Lung (tissue), 12 donors: ENCODE data around the gene COX7A2L. TPM values are rescaled to one million over a fixed set of nuclear protein-coding genes. Genes with fewer than 3 reads are reported as not detected.
"Not testable (repeated sequence)": the region's sequence is repeated elsewhere in the genome, so short reads cannot be mapped to it uniquely, and the experiment has no call there.

Source experiments
- ATAC-seq: fragments of 200-7000 bp; cut with Tn5 transposase; one replicate; pipeline ENCODE4 v1.9.1; 2020; ENCODE audit warnings: moderate number of reproducible peaks; ENCODE audit not compliant: insufficient read depth, low FRiP score
- DNase-seq, 3 donors: peaks; one replicate each; pipeline ENCODE4 v3.0.0-alpha.2; 2013 to 2017
- H3K27ac ChIP-seq, 2 donors: one replicate each; pipeline ENCODE4 v1.5.1; 2013; ENCODE audit warnings: mild to moderate bottlenecking in 2 of 2, moderate library complexity in 2 of 2, control low read depth in 1 of 2, inconsistent platforms in 1 of 2, low read depth in 1 of 2, low read length in 1 of 2
- H3K27me3 ChIP-seq, 3 donors: one replicate each; pipeline ENCODE4 v1.5.1; 2013; ENCODE audit warnings: low read length in 2 of 3; ENCODE audit not compliant: control insufficient read depth in 3 of 3, insufficient read depth in 3 of 3
- H3K36me3 ChIP-seq, 4 donors: one replicate each; pipeline ENCODE4 v1.5.1; 2013; ENCODE audit warnings: low read length in 4 of 4, mild to moderate bottlenecking in 1 of 4, moderate library complexity in 1 of 4; ENCODE audit not compliant: control insufficient read depth in 4 of 4, insufficient read depth in 4 of 4
- H3K4me1 ChIP-seq, 5 donors: one replicate each; pipeline ENCODE4 v1.5.1; 2013; ENCODE audit warnings: low read length in 5 of 5, mild to moderate bottlenecking in 2 of 5, moderate library complexity in 1 of 5; ENCODE audit not compliant: control insufficient read depth in 5 of 5, insufficient read depth in 5 of 5
- H3K4me3 ChIP-seq: one replicate; pipeline ENCODE4 v1.5.1; 2013; ENCODE audit warnings: mild to moderate bottlenecking, control low read depth, moderate library complexity
- H3K9ac ChIP-seq, 2 donors: one replicate each; pipeline ENCODE4 v1.5.1; 2013; ENCODE audit warnings: low read length in 2 of 2, control low read depth in 1 of 2; ENCODE audit not compliant: insufficient read depth in 1 of 2
- H3K9me3 ChIP-seq, 4 donors: one replicate each; pipeline ENCODE4 v1.5.1; 2013; ENCODE audit warnings: low read length in 3 of 4, mild to moderate bottlenecking in 1 of 4, moderate library complexity in 1 of 4; ENCODE audit not compliant: control insufficient read depth in 4 of 4, insufficient read depth in 3 of 4
- WGBS, 2 donors: extraction: QIAGEN DNeasy Blood & Tissue Kit; methylation state at CpG; one replicate each; pipeline ENCODE4 v1.1.7; 2013; 5-methylcytosine and 5-hydroxymethylcytosine counted together
- polyA plus RNA-seq, 2 donors: library from polyadenylated mRNA; stranded (reverse); fragments of 200-250 nt; gene quantifications; one replicate each; pipeline ENCODE4 v1.2.1, GENCODE V29; 2013
- total RNA-seq, 2 donors: library from RNA; depleted of rRNA in 1 of 2; stranded (reverse); fragments of >200 nt in 1 of 2; gene quantifications; one replicate each; pipeline ENCODE4 v1.2.1, GENCODE V29; 2014 to 2021
- TF ChIP-seq, protein P1 (sequence below): IDR thresholded peaks from 2 replicates; pipeline ENCODE4 v1.5.1; 2012; ENCODE audit warnings: mild to moderate bottlenecking; ENCODE audit errors: control extremely low read depth, extremely low read depth
- donor health status: control.
- donor health status: control.
- donor health status: Bipolar disorder and iron deficiency.
- donor health status: healthy.
- donor health status: DM: yes; HTN: yes; CAD: no.

The COX7A2L gene
- total and polyA plus RNA-seq, 4 donors = 80.4 to 113 (median 103) TPM

DNA sequence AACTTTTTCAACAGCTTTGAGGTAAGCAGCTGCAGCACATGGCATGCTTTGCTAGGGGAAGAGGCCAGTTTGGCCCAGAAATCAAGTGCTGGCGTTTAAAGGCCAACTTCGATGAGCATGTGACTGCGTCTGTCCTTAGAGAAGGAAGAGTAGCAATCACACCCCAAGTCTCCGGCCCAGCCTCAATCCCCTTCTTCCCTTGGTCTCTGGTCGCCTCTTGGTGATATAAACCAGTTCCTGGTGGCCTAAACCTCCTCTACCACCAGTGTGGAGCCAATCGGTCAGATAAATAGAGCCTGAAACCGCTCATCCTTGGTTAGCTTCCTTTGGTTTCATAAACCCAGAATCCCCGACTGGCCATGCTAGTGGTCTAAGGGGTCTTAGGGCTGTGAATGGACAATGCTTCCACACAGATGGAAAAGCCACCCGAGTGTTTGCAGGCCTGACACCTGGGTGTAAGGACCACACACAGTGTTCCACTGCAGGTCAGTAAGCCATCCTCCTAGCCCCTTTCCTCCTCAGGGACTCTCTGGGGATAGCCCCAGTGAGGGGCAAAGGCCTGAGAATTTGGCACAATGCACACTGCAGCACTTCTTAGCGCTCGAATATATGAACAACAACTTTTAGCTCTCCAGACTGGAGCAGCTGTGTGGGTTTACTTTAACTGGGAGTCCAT lies 23.0 kb upstream of the COX7A2L start:
- Histone ChIP-seq H3K9me3 (no peaks in the 10 kb centered on the region), H3K27ac (no peak overlapping the region), H3K4me1 (peaks cover 0 to 6% (median 3%) of the 10 kb centered on the region in 5 donors), H3K36me3 (no peaks in the 10 kb centered on the region), H3K27me3 (no peaks in the 10 kb centered on the region), H3K4me3 (no peak overlapping the region), H3K9ac (no peak overlapping the region)
- WGBS, 2 donors = 90 to 93% methylated on average over 11 of the region's 11 CpGs
- TF ChIP-seq, protein P1, sequence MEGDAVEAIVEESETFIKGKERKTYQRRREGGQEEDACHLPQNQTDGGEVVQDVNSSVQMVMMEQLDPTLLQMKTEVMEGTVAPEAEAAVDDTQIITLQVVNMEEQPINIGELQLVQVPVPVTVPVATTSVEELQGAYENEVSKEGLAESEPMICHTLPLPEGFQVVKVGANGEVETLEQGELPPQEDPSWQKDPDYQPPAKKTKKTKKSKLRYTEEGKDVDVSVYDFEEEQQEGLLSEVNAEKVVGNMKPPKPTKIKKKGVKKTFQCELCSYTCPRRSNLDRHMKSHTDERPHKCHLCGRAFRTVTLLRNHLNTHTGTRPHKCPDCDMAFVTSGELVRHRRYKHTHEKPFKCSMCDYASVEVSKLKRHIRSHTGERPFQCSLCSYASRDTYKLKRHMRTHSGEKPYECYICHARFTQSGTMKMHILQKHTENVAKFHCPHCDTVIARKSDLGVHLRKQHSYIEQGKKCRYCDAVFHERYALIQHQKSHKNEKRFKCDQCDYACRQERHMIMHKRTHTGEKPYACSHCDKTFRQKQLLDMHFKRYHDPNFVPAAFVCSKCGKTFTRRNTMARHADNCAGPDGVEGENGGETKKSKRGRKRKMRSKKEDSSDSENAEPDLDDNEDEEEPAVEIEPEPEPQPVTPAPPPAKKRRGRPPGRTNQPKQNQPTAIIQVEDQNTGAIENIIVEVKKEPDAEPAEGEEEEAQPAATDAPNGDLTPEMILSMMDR = no peak
- DNase-seq (no peak), ATAC-seq (no peak)

DNA sequence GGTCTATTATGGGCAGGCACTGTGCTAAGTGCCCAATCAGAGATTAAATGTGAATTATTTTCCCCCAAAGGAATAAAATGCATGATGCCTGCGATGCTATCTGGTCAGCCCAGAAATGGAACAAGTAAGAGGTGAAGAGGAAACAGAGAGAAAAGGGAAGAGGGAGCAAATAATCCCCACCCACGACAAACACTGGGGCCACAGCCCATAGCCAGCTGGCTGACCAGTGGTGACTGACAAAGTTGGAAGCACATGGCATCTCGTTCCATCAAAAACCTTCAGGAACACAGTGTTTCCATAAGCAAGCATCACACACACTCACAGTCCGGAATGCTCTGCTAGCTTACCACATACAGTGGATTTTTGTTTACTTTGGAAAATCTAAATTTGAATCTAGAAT lies 21.1 kb upstream of the COX7A2L start:
- no peak for ATAC-seq
- Histone ChIP-seq H3K27ac (no peak overlapping the region), H3K4me1 (peaks cover 0 to 6% (median 3%) of the 10 kb centered on the region in 5 donors), H3K36me3 (no peaks in the 10 kb centered on the region), H3K4me3 (no peak overlapping the region), H3K9me3 (no peaks in the 10 kb centered on the region), H3K27me3 (no peaks in the 10 kb centered on the region), H3K9ac (no peak overlapping the region)
- TF ChIP-seq, protein P1 = no peak
- DNase-seq = no peak
- WGBS, 2 donors = 80 to 83% methylated on average over 4 of the region's 4 CpGs

DNA sequence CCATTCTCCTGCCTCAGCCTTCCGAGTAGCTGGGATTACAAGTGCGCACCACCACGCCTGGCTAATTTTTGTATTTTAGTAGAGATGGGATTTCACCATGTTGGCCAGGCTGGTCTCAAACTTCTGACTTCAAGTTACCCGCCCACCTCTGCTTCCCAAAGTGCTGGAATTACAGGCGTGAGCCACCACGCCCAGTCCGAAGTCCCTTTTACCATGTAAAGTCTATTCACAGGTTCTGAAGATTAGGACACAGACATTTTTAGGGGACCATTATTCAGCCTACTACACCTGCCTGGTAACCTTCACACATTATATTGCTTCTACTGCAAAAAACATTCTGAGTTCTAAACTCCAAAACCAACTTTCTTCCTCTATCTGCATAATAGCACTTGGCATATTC lies 19.0 kb upstream of the COX7A2L start:
- 96 to 99% methylated on average over 7 of the region's 7 CpGs for WGBS, 2 donors
- H3K4me1 ChIP-seq, DNase-seq, H3K27me3 ChIP-seq, H3K36me3 ChIP-seq, H3K9me3 ChIP-seq, ATAC-seq, H3K4me3 ChIP-seq, H3K27ac ChIP-seq, H3K9ac ChIP-seq: not testable (repeated sequence)

DNA sequence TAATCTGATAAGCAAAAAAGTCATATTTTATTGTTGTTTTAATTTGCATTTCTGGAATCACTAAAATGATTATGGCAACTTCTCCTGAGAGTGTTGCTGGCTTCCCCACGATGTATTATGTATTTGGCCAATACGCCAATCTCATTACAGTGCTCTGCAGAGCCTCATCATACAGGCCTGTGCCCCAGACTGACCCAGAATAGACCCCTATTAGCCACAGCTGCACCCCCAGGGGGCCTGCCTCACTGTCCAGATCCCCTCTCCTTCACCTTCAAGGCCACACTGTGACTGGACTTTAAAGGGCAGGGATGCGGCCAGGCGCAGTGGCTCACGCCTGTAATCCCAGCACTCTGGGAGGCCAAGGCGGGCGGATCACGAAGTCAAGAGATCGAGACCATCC lies 17.4 kb upstream of the COX7A2L start:
- 96 to 98% methylated on average over 9 of the region's 9 CpGs for WGBS, 2 donors

More for the DNA sequence above, 17.4 kb upstream of the COX7A2L start:
- Histone ChIP-seq H3K9me3 (no peaks in the 10 kb centered on the region), H3K27ac (no peak overlapping the region), H3K27me3 (no peaks in the 10 kb centered on the region), H3K4me3 (no peak overlapping the region), H3K4me1 (peaks cover 0 to 2% (median 0%) of the 10 kb centered on the region in 5 donors), H3K36me3 (no peaks in the 10 kb centered on the region), H3K9ac (no peak overlapping the region)
- TF ChIP-seq, protein P1 = no peak
- ATAC-seq = no peak
- DNase-seq = no peak
